ENCODE measurements around the gene IRF7. TPM values are rescaled to one million over a fixed set of nuclear protein-coding genes. Genes with fewer than 3 reads are reported as not detected.
A peak's percentile ranks its signal among the peaks of the same experiment; 100 is the strongest.
"Not testable (repeated sequence)": the region's sequence is repeated elsewhere in the genome, so short reads cannot be mapped to it uniquely, and the experiment has no call there.

IRF7 gene
- total and polyA plus RNA-seq, 2 experiments from 2014 or later, result 12.3 to 17.3 TPM

- Mint-ChIP-seq H3K27me3 (ENCODE audit: insufficient read depth, low read depth, poor library complexity) (peaks cover 12% of the 10 kb centered on the region), H3K4me1 (no peaks in the 10 kb centered on the region), H3K36me3 (ENCODE audit: low read depth) (peaks cover 37% of the 10 kb centered on the region), H3K27ac (no peak overlapping the region), H3K4me3 (no peak overlapping the region), H3K9me3 (no peaks in the 10 kb centered on the region)
- H4K20me1 ChIP-seq (replicated peaks; ENCODE audit: insufficient read depth), result peaks cover 2% of the 10 kb centered on the region; the same call in 1 of the 2 replicates
- DNase-seq (ENCODE audit: low spot score) (no peak), ATAC-seq (no peak)
- no peak overlapping the region for H3K4me3 ChIP-seq
- H3K27me3 ChIP-seq (ENCODE audit: insufficient read depth), result no peaks in the 10 kb centered on the region
- H3K4me2 ChIP-seq, result no peak overlapping the region
- no peak overlapping the region for H3K27ac ChIP-seq (ENCODE audit: low read depth)
- peaks cover 10% of the 10 kb centered on the region for H3K36me3 ChIP-seq (ENCODE audit: insufficient read depth)
- H3K9me2 ChIP-seq (ENCODE audit: insufficient read depth), result no peaks in the 10 kb centered on the region
- TF ChIP-seq NANOG (IDR thresholded peaks at IDR 0.05; ENCODE audit: borderline replicate concordance) (no peak), STAT1 (IDR thresholded peaks at IDR 0.05; ENCODE audit: unreplicated experiment) (no peak), EZH2phosphoT487 (IDR thresholded peaks at IDR 0.05; ENCODE audit: unreplicated experiment) (no peak), REST (IDR thresholded peaks at IDR 0.05; ENCODE audit: unreplicated experiment) (no peak), ZNF331 (CRISPR knock-in tag; IDR thresholded peaks at IDR 0.05; ENCODE audit: low read depth) (no peak), POLR2AphosphoS5 (IDR thresholded peaks at IDR 0.05; ENCODE audit: low read depth) (no peak)
- no peak overlapping the region for H2AFZ ChIP-seq
- 0 out of 2 replicates have a peak, but pooled peaks cover 6% of the 10 kb centered on the region for H3F3A ChIP-seq (replicated peaks; ENCODE audit: low read depth)
- H3K4me1 ChIP-seq (ENCODE audit: insufficient read depth), result no peaks in the 10 kb centered on the region
- H3K79me2 ChIP-seq (replicated peaks; ENCODE audit: insufficient read depth), result no peaks in the 10 kb centered on the region
Measured at GRCh38 chr11:653837-654236, 38.1 kb upstream of the IRF7 start.

GRCh38 chr11:653136-653535 lies 37.4 kb upstream of the IRF7 start:
- H3K9me2 ChIP-seq (ENCODE audit: insufficient read depth); H3K27ac Mint-ChIP-seq; H3K4me1 Mint-ChIP-seq; H3K36me3 ChIP-seq (ENCODE audit: insufficient read depth); H4K20me1 ChIP-seq (replicated peaks; ENCODE audit: insufficient read depth); H3K9me3 Mint-ChIP-seq; H2AFZ ChIP-seq; H3F3A ChIP-seq (replicated peaks; ENCODE audit: low read depth); H3K4me1 ChIP-seq (ENCODE audit: insufficient read depth); H3K4me3 ChIP-seq; ATAC-seq; DNase-seq (ENCODE audit: low spot score); H3K79me2 ChIP-seq (replicated peaks; ENCODE audit: insufficient read depth); H3K4me3 Mint-ChIP-seq; H3K27me3 ChIP-seq (ENCODE audit: insufficient read depth); H3K4me2 ChIP-seq; H3K27ac ChIP-seq (ENCODE audit: low read depth): not testable (repeated sequence)
- H3K36me3 Mint-ChIP-seq (ENCODE audit: low read depth), result peaks cover 39% of the 10 kb centered on the region
- H3K27me3 Mint-ChIP-seq (ENCODE audit: insufficient read depth, low read depth, poor library complexity), result peaks cover 12% of the 10 kb centered on the region

GRCh38 chr11:650482-650881 lies 34.7 kb upstream of the IRF7 start:
- H3K36me3 Mint-ChIP-seq (ENCODE audit: low read depth), result peaks cover 46% of the 10 kb centered on the region
- TF ChIP-seq ZNF462 (CRISPR knock-in tag; IDR thresholded peaks at IDR 0.05), result no peak

More at GRCh38 chr11:650482-650881, 34.7 kb upstream of the IRF7 start:
- no peaks in the 10 kb centered on the region for H3K9me3 Mint-ChIP-seq
- H3K4me3 ChIP-seq, result no peak overlapping the region
- H3F3A ChIP-seq (replicated peaks; ENCODE audit: low read depth), result 0 out of 2 replicates have a peak, but pooled peaks cover 6% of the 10 kb centered on the region
- peaks cover 3% of the 10 kb centered on the region; the same call in 2 of the 3 replicates for H3K4me1 Mint-ChIP-seq
- H3K9me2 ChIP-seq (ENCODE audit: insufficient read depth), result no peaks in the 10 kb centered on the region
- ATAC-seq, result no peak
- no peak overlapping the region for H3K27ac Mint-ChIP-seq
- no peaks in the 10 kb centered on the region; the same call in 1 of the 2 replicates for H3K4me1 ChIP-seq (ENCODE audit: insufficient read depth)
- H3K79me2 ChIP-seq (replicated peaks; ENCODE audit: insufficient read depth), result no peaks in the 10 kb centered on the region
- DNase-seq (ENCODE audit: low spot score), result no peak
- H3K4me2 ChIP-seq, result no peak overlapping the region
- no peaks in the 10 kb centered on the region for H3K27me3 ChIP-seq (ENCODE audit: insufficient read depth)
- H3K36me3 ChIP-seq (ENCODE audit: insufficient read depth), result peaks cover 4% of the 10 kb centered on the region; the same call in 1 of the 2 replicates
- peaks cover 15% of the 10 kb centered on the region for H3K27me3 Mint-ChIP-seq (ENCODE audit: insufficient read depth, low read depth, poor library complexity)
- H4K20me1 ChIP-seq (replicated peaks; ENCODE audit: insufficient read depth), result no peaks in the 10 kb centered on the region; the same call in 1 of the 2 replicates
- 0 out of 2 replicates have a peak overlapping the region, but pooled peaks have one; percentile 6 for H3K27ac ChIP-seq (ENCODE audit: low read depth)
- no peak overlapping the region for H3K4me3 Mint-ChIP-seq
- H2AFZ ChIP-seq, result no peak overlapping the region
